HepG2 (cell line): Measurements from ENCODE around the gene ACTL6A. TPM values are rescaled to one million over a fixed set of nuclear protein-coding genes. Genes with fewer than 3 reads are reported as not detected.

ENCODE experiments used
- ATAC-seq: fragments of 200-7000 bp; cut with Tn5 transposase; 3 replicates; pipeline ENCODE4 v1.9.1; 2020; ENCODE audit warnings: mild to moderate bottlenecking, moderate library complexity
- BruUV-seq: library from RNA; stranded (reverse); fragments of 400-500 nt; replicated peaks from 2 replicates; lab custom pipeline; 2021; lab: Mats Ljungman, UMichigan
- CTCF ChIA-PET: fragments of 300-600 bp; formaldehyde crosslinking; extraction: SDS; loops from one replicate; lab custom pipeline; 2021; ENCODE audit warnings: low total read pairs, inconsistent platforms, low intra/inter-chr PET ratio; lab: Yijun Ruan, JAX
- POLR2A ChIA-PET: fragments of 350-600 bp; sonication (Branson Sonifier 250); formaldehyde crosslinking; loops from one replicate; lab custom pipeline; 2020; ENCODE audit warnings: antibody characterized with exemption, inconsistent platforms; lab: Yijun Ruan, JAX
- DNase-seq: peaks from one replicate; pipeline ENCODE4 v3.0.0-alpha.2; 2015; ENCODE audit warnings: low spot score
- FAIRE-seq: peaks from 3 replicates; lab custom pipeline; 2011; peaks lifted over from hg19 to GRCh38; lab: Jason Lieb, UNC
- H2AFZ ChIP-seq: one replicate; pipeline ENCODE4 v1.6.1; 2011; ENCODE audit warnings: low read length, inconsistent platforms
- H3K27ac ChIP-seq: fragments of 300-600 bp; 3 replicates; pipeline ENCODE4 v1.8.0; 2011; ENCODE audit warnings: mixed run types, mild to moderate bottlenecking, mixed read lengths, low read length, inconsistent platforms; ENCODE audit not compliant: insufficient read depth; ENCODE audit errors: extremely low read length
- H3K27me3 ChIP-seq, 2 experiments: fragments of 200-600 bp in 1 of 2; 2 replicates in 1 of 2; 3 replicates in 1 of 2; pipeline versions ENCODE4 v1.6.0 to v1.8.0; 2011; ENCODE audit warnings: low read length in 2 of 2, mild to moderate bottlenecking in 2 of 2, moderate library complexity in 2 of 2, inconsistent platforms in 1 of 2; ENCODE audit not compliant: insufficient read depth in 2 of 2, control insufficient read depth in 1 of 2
- H3K36me3 ChIP-seq, 2 experiments: fragments of 200-600 bp in 1 of 2; replicated peaks in 1 of 2; 2 replicates in 1 of 2; 3 replicates in 1 of 2; pipeline versions ENCODE4 v1.5.1 to v1.8.0; 2011; ENCODE audit warnings: low read length in 2 of 2, inconsistent platforms in 1 of 2; ENCODE audit not compliant: insufficient read depth in 2 of 2, control insufficient read depth in 1 of 2
- H3K4me1 ChIP-seq: 2 replicates; pipeline ENCODE4 v1.5.1; 2012; ENCODE audit warnings: low read length, inconsistent platforms; ENCODE audit not compliant: insufficient read depth
- H3K4me2 ChIP-seq: 2 replicates; pipeline ENCODE4 v1.6.0; 2011; ENCODE audit warnings: low read depth, low read length, inconsistent platforms
- H3K4me3 ChIP-seq, 3 experiments: fragments of 200-600 bp in 1 of 3; sonication (generic), shearing (Covaris generic) in 1 of 3; replicated peaks in 1 of 3; 2 replicates each; pipeline ENCODE4 v1.5.1; 2011 to 2016; ENCODE audit warnings: low read length in 3 of 3, inconsistent platforms in 2 of 3, low read depth in 2 of 3, mild to moderate bottlenecking in 2 of 3, control low read depth in 1 of 3, mixed read lengths in 1 of 3; ENCODE audit not compliant: insufficient read depth in 1 of 3
- H3K79me2 ChIP-seq: one replicate; pipeline ENCODE4 v1.6.1; 2011; ENCODE audit warnings: low read length, inconsistent platforms; ENCODE audit not compliant: insufficient read depth
- H3K9ac ChIP-seq: 2 replicates; pipeline ENCODE4 v1.6.0; 2011; ENCODE audit warnings: mild to moderate bottlenecking, low read depth, low read length, inconsistent platforms; ENCODE audit not compliant: insufficient read depth
- H3K9me3 ChIP-seq: 2 replicates; pipeline ENCODE4 v1.5.1; 2012; ENCODE audit warnings: mild to moderate bottlenecking, low read length
- H4K20me1 ChIP-seq: 2 replicates; pipeline ENCODE4 v1.6.0; 2011; ENCODE audit warnings: inconsistent platforms, mild to moderate bottlenecking, low read length, moderate library complexity; ENCODE audit not compliant: insufficient read depth
- EEA1 ChIP-seq: sonication (generic); formaldehyde crosslinking; IDR thresholded peaks from 2 replicates; pipeline ENCODE4 v1.5.1; 2020; ENCODE audit warnings: mild to moderate bottlenecking, missing genetic modification reagents, borderline replicate concordance
- HMG20B ChIP-seq: conservative IDR thresholded peaks from 2 replicates; pipeline ENCODE4 v1.6.1; 2016; ENCODE audit warnings: missing genetic modification reagents, missing compliant biosample characterization
- KLF16 ChIP-seq, 2 experiments: sonication (generic) in 1 of 2; formaldehyde crosslinking in 1 of 2; IDR thresholded peaks; 2 replicates each; pipeline versions ENCODE4 v1.6.1 to v1.8.0; 2016 to 2023; ENCODE audit warnings: missing genetic modification reagents in 2 of 2, missing compliant biosample characterization in 1 of 2
- RAD21 ChIP-seq: fragments of 450-650 bp; formaldehyde crosslinking; IDR thresholded peaks from 2 replicates; pipeline ENCODE4 v1.5.0; 2020; ENCODE audit warnings: mild to moderate bottlenecking
- ZFX ChIP-seq: sonication (generic); formaldehyde crosslinking; IDR thresholded peaks from 2 replicates; pipeline ENCODE4 v1.4.0; 2020; ENCODE audit warnings: mild to moderate bottlenecking, low read depth, missing genetic modification reagents, moderate library complexity
- ZNF253 ChIP-seq: sonication (generic); formaldehyde crosslinking; IDR thresholded peaks from 2 replicates; pipeline ENCODE4 v1.8.0; 2022; ENCODE audit warnings: mild to moderate bottlenecking, missing genetic modification reagents, borderline replicate concordance
- ZNF274 ChIP-seq: sonication (generic); formaldehyde crosslinking; IDR thresholded peaks from 2 replicates; pipeline ENCODE4 v1.5.1; 2020; ENCODE audit warnings: mild to moderate bottlenecking, missing genetic modification reagents
- ZNF329 ChIP-seq: sonication (generic); formaldehyde crosslinking; IDR thresholded peaks from 2 replicates; pipeline ENCODE4 v1.9.0; 2021; ENCODE audit warnings: low read depth, mild to moderate bottlenecking, missing genetic modification reagents
- ZNF441 ChIP-seq: sonication (generic); formaldehyde crosslinking; IDR thresholded peaks from 2 replicates; pipeline ENCODE4 v1.7.0; 2021; ENCODE audit warnings: missing genetic modification reagents, borderline replicate concordance
- ZNF510 ChIP-seq: sonication (generic); formaldehyde crosslinking; IDR thresholded peaks from 2 replicates; pipeline ENCODE4 v1.4.0; 2020; ENCODE audit warnings: low read depth, mild to moderate bottlenecking, missing genetic modification reagents
- ZNF570 ChIP-seq: sonication (generic); formaldehyde crosslinking; IDR thresholded peaks from 2 replicates; pipeline ENCODE4 v1.4.0; 2020; ENCODE audit warnings: mild to moderate bottlenecking, missing genetic modification reagents, borderline replicate concordance
- ZNF614 ChIP-seq: IDR thresholded peaks from 2 replicates; pipeline ENCODE4 v1.6.1; 2018; ENCODE audit warnings: missing biosample characterization, missing genetic modification reagents, inconsistent platforms, borderline replicate concordance
- ZNF616 ChIP-seq: sonication (generic); formaldehyde crosslinking; IDR thresholded peaks from 2 replicates; pipeline ENCODE4 v1.5.0; 2020; ENCODE audit warnings: low read depth, mild to moderate bottlenecking, missing genetic modification reagents
- ZNF883 ChIP-seq: sonication (generic); formaldehyde crosslinking; IDR thresholded peaks from 2 replicates; pipeline ENCODE4 v1.5.1; 2020; ENCODE audit warnings: mild to moderate bottlenecking, missing genetic modification reagents; ENCODE audit errors: not compliant biosample characterization
- WGBS: methylation state at CpG from one replicate; pipeline ENCODE4 v1.1.6; 2017; ENCODE audit warnings: low lambda C conversion rate; 5-methylcytosine and 5-hydroxymethylcytosine counted together
- in situ Hi-C: cut with HindIII; loops from 2 replicates; pipeline ENCODE4 v1.10.0; 2017; ENCODE audit warnings: low pct_unique_long_range_greater_than_20kb; ENCODE audit not compliant: extremely low pct_ligation_motif_present
- intact Hi-C: fragments of 100-400 bp; cut with micrococcal nuclease; formaldehyde crosslinking; loops from one replicate; pipeline ENCODE4 v1.10.0; 2022; ENCODE audit not compliant: unreplicated experiment
- polyA plus RNA-seq, 8 experiments: library from polyadenylated mRNA; depleted of rRNA in 3 of 8; stranded (reverse) in 7 of 8; unstranded in 1 of 8; fragments of >200 nt; fragmentation: Illumina TruSeq in 4 of 8; extraction: Trizol in 4 of 8; gene quantifications; 2 replicates each; pipeline versions ENCODE4 v1.2.1 to v1.2.3, GENCODE V29; 2011 to 2016; ENCODE audit warnings: low read depth in 4 of 8, missing spikeins in 1 of 8, mixed read lengths in 1 of 8; ENCODE audit not compliant: insufficient read depth in 1 of 8
- total RNA-seq, 5 experiments: library from RNA; depleted of rRNA; stranded (reverse); fragments of >200 nt; fragmentation: Illumina TruSeq; extraction: Trizol; gene quantifications; 2 replicates each; pipeline ENCODE4 v1.2.3, GENCODE V29; 2016; ENCODE audit warnings: low read depth in 1 of 5
- TF ChIP-seq, protein P1 (sequence below): sonication (generic); formaldehyde crosslinking; IDR thresholded peaks from 2 replicates; pipeline ENCODE4 v1.9.0; 2021; ENCODE audit warnings: missing genetic modification reagents, mild to moderate bottlenecking, borderline replicate concordance

Gene ACTL6A
- total and polyA plus RNA-seq, 2 of the 13 experiments (the other 11 are each of a cell fraction or from before 2014, with no cell fraction given) = 58.1 to 84.1 TPM

DNA sequence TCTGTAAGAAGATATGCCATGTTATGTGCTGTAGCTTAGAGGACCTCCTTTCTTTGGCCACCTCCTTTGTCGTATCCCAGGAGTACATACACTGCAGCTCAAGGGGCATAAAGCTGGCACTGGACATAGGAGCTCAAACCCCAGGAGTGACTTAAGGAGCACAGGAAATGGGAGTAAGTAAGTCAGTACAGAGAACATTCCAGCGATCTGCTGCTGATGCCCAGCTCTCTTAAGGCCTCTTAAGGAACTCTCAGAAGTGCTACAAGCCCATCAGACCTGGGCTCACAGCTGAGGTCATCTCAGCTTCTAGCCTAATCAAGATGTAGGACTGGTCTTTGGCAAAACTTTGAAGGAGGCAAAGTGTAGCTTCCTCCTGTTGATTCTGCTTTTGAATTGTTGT, 21.6 kb upstream of the ACTL6A start:
- H3K9ac ChIP-seq = no peak overlapping the region
- BruUV-seq = no TSS peak
- no peaks in the 10 kb centered on the region for H3K79me2 ChIP-seq
- H3K4me1 ChIP-seq = no peaks in the 10 kb centered on the region
- DNase-seq = no peak
- no peaks in the 10 kb centered on the region for H3K9me3 ChIP-seq
- H3K27ac ChIP-seq = no peak overlapping the region
- H3K36me3 ChIP-seq = no peaks in the 10 kb centered on the region
- CTCF ChIA-PET = no interaction called here
- TF ChIP-seq ZNF614 (CRISPR knock-in tag) (no peak), ZNF329 (CRISPR knock-in tag) (no peak), ZNF883 (no peak), KLF16 (CRISPR knock-in tag; IDR thresholded peaks at IDR 0.05) (no peak), ZNF616 (no peak), ZNF510 (CRISPR knock-in tag) (no peak), EEA1 (CRISPR knock-in tag) (no peak), ZNF253 (CRISPR knock-in tag) (no peak), ZNF570 (no peak), ZFX (CRISPR knock-in tag) (no peak), ZNF274 (no peak), RAD21 (no peak), HMG20B (CRISPR knock-in tag) (no peak), ZNF441 (CRISPR knock-in tag) (no peak)
- TF ChIP-seq, protein P1, sequence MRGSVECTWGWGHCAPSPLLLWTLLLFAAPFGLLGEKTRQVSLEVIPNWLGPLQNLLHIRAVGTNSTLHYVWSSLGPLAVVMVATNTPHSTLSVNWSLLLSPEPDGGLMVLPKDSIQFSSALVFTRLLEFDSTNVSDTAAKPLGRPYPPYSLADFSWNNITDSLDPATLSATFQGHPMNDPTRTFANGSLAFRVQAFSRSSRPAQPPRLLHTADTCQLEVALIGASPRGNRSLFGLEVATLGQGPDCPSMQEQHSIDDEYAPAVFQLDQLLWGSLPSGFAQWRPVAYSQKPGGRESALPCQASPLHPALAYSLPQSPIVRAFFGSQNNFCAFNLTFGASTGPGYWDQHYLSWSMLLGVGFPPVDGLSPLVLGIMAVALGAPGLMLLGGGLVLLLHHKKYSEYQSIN (CRISPR knock-in tag) = no peak
- TF ChIP-seq, all 625 proteins: peak for 0
- POLR2A ChIA-PET = no interaction called here
- ATAC-seq (no peak), FAIRE-seq (no peak)
- H3K27me3 ChIP-seq = peaks cover 0 to 1% of the 10 kb centered on the region in 2 experiments; a peak in 3 of 5 replicates
- no peaks in the 10 kb centered on the region for H4K20me1 ChIP-seq
- no peak overlapping the region for H2AFZ ChIP-seq
- no peak overlapping the region for H3K4me2 ChIP-seq
- in situ Hi-C loops = no loop called here
- H3K4me3 ChIP-seq = no peak overlapping the region
- WGBS = 53% methylated on average over 1 of the region's 2 CpGs
- intact Hi-C loops = no loop called here
